GM10248 (cell line): ENCODE measurements around the gene PKNOX1.
"Not testable (repeated sequence)": the region's sequence is repeated elsewhere in the genome, so short reads cannot be mapped to it uniquely, and the experiment has no call there.

Source experiments
- CTCF ChIA-PET: fragments of 300-600 bp; sonication (Branson Sonifier 250); formaldehyde crosslinking; extraction: SDS; loops from one replicate; lab custom pipeline; 2021; ENCODE audit warnings: antibody characterized with exemption; lab: Yijun Ruan, JAX
- POLR2A ChIA-PET: fragments of 350-650 bp; sonication (Branson Sonifier 250); formaldehyde crosslinking; extraction: SDS; loops from one replicate; lab custom pipeline; 2020; ENCODE audit warnings: antibody characterized with exemption; lab: Yijun Ruan, JAX
- DNase-seq: peaks from one replicate; pipeline ENCODE4 v3.0.0; 2012; ENCODE audit errors: extremely low spot score
- CTCF ChIP-seq: IDR thresholded peaks from 2 replicates; pipeline ENCODE4 v1.5.1; 2012; ENCODE audit warnings: mild to moderate bottlenecking, low read depth; ENCODE audit errors: extremely low read depth, missing control alignments, control extremely low read depth

The PKNOX1 gene

DNA sequence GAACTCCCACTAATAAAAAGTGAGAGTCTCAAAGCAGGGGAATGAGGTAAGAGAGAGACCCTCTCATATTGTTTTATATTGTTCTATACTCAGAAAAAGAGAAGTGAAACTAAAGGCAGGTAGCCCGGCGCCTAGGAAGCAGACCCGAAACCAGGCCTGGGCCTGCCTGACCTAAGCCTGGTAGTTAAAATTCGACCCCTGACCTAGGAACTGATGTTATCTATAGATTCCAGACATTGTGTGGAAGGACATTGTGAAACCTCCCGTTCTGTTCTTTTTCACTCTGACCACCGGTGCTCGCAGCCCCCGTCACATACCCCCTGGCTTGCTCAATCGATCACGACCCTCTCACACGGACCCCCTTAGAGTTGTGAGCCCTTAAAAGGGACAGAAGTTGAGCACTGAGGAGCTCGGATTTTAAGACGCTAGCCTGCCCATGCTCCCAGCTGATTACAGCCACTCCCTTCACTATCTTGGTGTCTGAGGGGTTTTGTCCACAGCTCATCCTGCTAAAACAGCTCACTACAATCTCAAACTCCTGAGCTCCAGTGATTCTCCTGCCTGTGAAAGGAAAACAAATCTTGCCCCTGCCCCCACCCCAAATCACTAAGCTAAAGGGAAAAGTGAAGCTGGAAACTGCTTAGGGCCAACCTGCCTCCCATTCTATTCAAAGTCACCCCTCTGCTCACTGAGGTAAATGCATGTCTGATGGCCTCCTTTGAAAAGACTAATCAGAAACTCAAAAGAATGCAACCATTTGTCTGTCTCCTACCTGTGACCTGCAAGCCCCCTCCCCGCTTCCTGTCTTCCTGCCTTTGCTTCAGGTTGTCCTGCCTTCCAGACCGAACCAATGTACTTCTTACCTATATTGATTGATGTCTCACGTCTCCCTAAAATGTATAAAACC, 37.1 kb upstream of the PKNOX1 start:
- DNase-seq, POLR2A ChIA-PET: not testable (repeated sequence)
- CTCF ChIA-PET, result interaction anchor here (1.2 kb wide), 1 partner anchor 44 kb away, joined by 3 read pairs; the partner anchor contains the start of gene NDUFV3

- TF ChIP-seq CTCF, result no peak
- ChIA-PET CTCF (interaction anchor here (1.2 kb wide), 1 partner anchor 45 kb away, joined by 3 read pairs; the partner anchor contains the start of gene NDUFV3), POLR2A (no interaction called here)
- DNase-seq, result no peak
Measured at GRCh38 chr21:42937960-42938605, 36.3 kb upstream of the PKNOX1 start.

GRCh38 chr21:42938606-42938995, 35.8 kb upstream of the PKNOX1 start:
- POLR2A ChIA-PET, DNase-seq: not testable (repeated sequence)
- CTCF ChIA-PET, result interaction anchor here (1.2 kb wide), 1 partner anchor 45 kb away, joined by 3 read pairs; the partner anchor contains the start of gene NDUFV3

GRCh38 chr21:42939582-42940413, 34.6 kb upstream of the PKNOX1 start:
- no peak for DNase-seq
- CTCF ChIA-PET, result no interaction called here
- no peak for TF ChIP-seq CTCF
- POLR2A ChIA-PET, result no interaction called here

DNA sequence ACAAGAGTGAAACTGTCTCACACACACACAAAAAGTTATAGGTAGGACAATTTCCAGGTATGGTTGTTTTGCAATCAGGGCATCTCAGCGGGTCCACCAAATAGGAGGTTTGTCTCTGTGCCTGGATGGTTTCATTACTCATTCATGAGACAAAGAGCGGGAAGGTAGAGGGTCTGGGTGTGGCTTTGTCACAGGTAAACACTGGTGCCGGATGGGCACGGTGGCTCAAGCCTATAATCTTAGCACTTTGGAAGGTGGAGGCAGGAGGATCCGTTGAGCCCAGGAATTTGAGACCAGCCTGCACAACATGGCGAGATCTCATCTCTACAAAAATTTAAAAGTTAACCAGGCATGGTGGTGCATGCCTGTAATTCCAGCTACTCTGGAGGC, 32.7 kb upstream of the PKNOX1 start:
- DNase-seq, result no peak
- TF ChIP-seq CTCF, result no peak
- ChIA-PET POLR2A (no interaction called here), CTCF (no interaction called here)

GRCh38 chr21:42942244-42942643, 32.1 kb upstream of the PKNOX1 start:
- ChIA-PET CTCF (no interaction called here), POLR2A (no interaction called here)
- no peak for DNase-seq
- no peak for TF ChIP-seq CTCF

DNA sequence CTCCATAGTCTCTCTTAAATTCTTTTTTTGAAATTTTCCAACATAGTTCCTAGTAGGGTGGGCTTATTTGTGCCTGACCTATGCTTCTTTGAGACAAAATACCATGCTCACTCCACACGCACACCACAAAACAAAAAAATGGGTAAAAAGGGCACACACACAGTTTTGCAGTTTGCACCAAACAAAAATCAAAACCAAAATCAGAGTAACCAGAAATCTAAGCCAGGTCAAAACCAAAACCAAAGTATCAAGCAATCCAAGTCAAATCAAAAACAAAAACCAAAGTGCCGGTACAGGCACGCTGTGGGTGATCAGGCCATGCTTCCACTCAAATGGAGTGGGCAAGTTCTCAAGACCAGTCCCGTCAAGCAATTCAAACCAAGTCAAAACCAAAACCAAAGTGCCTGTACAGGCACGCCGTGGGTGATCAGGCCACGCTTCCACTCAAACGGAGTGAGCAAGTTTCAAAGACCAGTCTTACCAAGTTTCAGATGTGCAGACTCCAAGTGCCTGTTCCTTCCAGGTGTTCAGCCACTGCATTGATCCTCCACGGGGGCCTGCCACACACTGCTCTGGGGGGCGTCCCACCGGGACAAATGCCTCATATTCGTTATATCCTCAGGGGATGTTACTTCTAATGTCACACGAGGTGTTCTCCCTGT, 25.1 kb upstream of the PKNOX1 start:
- POLR2A ChIA-PET, DNase-seq, CTCF ChIA-PET: not testable (repeated sequence)

DNA sequence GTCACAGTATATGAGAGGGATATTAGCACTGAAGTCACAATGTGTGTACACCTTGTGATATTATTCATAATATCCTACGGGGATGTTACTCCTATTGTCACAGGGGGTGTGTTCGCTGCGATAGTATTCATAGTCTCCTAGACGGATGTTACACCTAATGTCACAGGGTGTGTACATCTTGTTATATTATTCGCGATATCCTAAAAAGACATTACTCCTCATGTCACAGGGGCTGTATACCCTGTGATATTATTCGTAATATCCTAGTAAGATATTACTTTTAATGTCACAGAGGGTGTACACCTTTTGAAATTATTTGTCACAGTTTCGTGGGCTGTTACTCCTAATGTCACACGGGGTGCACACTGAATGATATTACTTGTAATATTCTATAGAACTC, 23.2 kb upstream of the PKNOX1 start:
- DNase-seq, CTCF ChIA-PET, POLR2A ChIA-PET: not testable (repeated sequence)
